NCI-H2081 treated with DMSO at 0.1 percent for 48 hours (cell line): ENCODE results near the gene TCF3.
"Not testable (repeated sequence)": the region's sequence is repeated elsewhere in the genome, so short reads cannot be mapped to it uniquely, and the experiment has no call there.

ENCODE experiments used
- DNase-seq: peaks from one replicate; lab custom pipeline; 2025; lab: John Stamatoyannopoulos, UW

TCF3 gene

GRCh38 chr19:1672769-1673644 lies 20.6 kb upstream of the TCF3 start:
- no peak for DNase-seq

DNA sequence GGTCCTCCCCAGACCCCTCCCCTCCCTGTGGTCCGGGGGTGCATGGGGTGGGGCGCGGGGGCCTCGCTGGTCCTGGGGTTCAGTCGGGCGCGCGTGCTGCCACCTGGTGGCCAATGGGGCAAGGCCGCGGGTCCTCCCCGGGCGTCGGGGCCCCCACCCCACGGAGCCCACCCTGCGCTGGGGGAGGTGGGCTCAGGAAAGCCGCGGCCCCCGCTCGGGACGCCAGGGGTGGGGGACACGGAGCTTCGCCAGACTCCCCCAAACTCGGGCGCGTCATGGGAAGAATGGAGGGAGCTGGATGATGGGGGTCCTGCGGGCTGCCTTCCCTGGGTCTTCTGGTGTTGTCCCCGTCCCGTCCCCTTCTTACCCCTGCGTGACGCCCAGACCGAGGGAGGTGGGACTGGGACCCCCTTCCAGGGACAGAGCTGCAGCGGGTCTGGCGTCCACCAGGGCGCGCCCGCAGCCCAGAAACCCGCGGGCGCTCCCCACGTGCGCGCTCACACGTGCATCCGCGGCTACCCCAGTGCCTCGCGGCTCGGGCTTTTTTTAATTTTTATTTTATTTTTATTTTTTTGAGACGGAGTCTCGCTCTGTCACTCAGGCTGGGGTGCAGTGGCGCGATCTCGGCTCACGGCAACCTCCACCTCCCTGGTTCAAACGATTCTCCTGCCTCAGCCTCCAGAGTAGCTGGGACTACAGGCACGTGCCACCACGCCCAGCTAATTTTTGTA lies 19.8 kb upstream of the TCF3 start:
- DNase-seq, result no peak

- DNase-seq, result no peak
Measured at GRCh38 chr19:1671716-1672037, 19.3 kb upstream of the TCF3 start.

DNA sequence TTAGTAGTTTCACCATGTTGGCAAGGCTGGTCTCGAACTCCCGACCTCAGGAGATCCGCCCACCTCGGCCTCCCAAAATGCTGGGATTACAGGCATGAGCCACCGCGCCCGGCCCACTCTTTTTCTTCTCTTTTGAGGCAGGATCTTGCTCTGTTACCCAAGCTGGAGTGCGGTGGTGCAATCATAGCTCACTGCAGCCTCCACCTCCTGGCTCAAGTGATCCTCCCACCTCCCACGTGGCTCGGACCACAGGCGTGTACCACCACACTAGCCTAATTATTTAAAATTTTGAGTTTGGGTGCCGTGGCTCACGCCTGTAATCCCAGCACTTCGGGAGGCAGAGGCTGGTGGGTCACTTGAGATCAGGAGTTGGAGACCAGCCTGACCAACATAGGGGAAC lies 18.3 kb upstream of the TCF3 start:
- not testable (repeated sequence) for DNase-seq

GRCh38 chr19:1668486-1669270 lies 16.3 kb upstream of the TCF3 start:
- no peak for DNase-seq

GRCh38 chr19:1668048-1668485 lies 15.7 kb upstream of the TCF3 start:
- DNase-seq, result no peak

DNA sequence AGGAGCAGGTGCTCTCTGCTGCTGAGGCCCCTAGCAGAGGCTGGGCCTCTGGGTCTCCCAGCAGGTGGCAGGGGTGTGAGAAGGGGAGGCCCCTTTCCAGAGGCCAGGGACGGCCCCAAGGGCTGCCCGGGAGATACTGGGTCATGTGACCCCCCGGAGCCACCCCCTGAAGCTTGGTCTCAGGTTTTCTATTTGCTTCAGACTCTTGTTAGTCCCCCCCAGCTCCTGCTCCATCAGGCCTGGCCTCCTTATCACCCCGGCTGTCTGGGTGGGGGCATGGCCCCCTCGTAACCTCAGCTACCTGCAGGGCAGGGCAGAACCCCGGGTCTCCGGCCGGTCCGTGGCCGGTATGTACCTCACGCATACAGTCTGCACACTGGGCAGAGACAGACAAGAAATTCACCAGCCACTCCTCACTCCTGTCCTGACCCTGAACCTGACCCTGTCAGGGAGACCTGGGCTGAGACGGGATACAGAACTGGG lies 13.2 kb upstream of the TCF3 start:
- DNase-seq, result no peak

DNA sequence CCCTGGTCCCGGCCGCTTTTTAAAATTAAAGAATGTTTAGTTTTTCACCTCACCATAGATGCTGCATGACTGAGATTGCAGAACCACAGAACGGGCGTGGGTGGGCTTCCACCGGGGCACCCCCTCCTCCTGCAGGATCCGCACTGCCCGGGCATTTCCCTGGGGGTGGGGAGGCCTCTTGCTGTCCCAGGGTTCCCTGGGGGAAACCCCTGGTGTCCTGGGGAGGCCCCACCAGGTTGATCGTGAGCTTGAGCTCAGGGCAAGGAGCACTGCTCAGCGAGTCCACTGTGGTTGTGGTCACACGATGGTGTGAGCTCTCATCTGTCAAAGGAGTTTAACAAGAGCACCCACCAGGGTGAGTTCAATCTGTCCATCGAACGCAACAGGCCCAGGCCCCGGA lies 11.4 kb upstream of the TCF3 start:
- DNase-seq, result no peak

GRCh38 chr19:1663227-1663626 lies 10.8 kb upstream of the TCF3 start:
- not testable (repeated sequence) for DNase-seq

GRCh38 chr19:1661995-1662394 lies 9.6 kb upstream of the TCF3 start:
- no peak for DNase-seq

- no peak for DNase-seq
Measured at GRCh38 chr19:1659084-1659427, 6.6 kb upstream of the TCF3 start.

DNA sequence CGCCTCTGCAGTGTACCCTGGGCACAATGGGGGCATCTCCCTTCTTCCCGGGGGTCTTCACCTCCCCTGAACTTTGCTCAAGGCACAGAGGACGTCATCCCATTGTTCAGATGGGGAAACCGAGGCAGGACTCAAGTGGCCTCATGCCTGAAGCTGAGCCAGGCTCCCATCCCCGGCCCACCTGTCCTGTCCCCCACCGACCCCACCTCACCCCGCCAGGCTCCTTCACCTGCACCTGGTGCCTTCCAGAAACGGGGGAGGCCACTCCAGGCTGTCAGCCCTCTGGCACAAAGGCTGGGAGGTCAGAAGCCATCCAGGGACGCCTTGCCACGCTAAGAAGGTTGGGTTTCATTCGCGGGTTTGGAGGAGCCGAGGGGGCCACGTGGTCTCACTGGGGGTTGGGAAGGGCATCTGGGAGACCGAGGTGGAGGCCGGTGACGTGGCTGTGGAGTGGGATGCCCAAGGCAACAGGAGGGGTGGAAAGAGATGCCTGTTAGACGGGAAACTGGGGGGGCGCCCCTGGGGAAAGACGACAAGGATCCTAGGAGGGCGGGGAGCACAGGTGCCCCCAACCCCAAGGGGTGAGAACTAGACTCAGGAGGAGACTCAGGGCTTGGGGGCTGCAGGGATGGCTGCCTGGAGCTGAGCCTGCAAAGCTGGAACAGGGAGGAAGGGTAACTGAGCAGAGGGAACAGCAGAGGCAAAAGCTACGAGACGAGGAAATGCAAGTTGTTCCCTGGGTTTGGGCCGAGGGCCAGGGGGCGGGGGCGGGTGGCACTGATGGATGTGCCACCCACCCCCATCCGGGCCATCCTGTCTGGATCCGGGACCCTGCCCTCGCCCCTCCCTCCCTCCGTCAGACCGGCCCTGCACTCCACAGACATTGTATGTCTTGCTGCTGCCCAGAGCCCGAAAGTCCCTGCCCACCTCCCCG lies 6.0 kb upstream of the TCF3 start:
- DNase-seq, result no peak

DNA sequence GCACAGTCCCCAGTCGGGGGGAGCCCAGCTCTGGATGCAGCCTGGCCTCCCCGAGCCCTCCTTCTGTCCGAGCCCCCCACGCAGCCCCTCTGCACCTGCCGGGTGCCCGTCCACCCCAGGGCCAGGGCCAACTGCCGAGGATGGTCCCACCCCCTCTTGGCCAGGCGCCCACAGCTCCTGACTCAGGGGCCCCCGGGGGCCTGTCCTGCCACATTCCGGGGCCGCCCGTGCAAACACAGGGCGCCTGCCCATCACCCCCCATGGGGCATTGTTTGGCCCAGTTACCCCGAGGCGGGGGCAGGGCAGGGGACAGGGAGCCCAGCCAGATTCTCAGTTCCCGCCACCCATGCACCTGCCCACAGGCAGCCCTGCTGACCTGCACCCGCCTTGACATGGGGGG lies 5.3 kb upstream of the TCF3 start:
- no peak for DNase-seq

GRCh38 chr19:1656988-1657536 lies 4.6 kb upstream of the TCF3 start:
- DNase-seq, result no peak

GRCh38 chr19:1655987-1656608 lies 3.7 kb upstream of the TCF3 start:
- DNase-seq, result no peak

DNA sequence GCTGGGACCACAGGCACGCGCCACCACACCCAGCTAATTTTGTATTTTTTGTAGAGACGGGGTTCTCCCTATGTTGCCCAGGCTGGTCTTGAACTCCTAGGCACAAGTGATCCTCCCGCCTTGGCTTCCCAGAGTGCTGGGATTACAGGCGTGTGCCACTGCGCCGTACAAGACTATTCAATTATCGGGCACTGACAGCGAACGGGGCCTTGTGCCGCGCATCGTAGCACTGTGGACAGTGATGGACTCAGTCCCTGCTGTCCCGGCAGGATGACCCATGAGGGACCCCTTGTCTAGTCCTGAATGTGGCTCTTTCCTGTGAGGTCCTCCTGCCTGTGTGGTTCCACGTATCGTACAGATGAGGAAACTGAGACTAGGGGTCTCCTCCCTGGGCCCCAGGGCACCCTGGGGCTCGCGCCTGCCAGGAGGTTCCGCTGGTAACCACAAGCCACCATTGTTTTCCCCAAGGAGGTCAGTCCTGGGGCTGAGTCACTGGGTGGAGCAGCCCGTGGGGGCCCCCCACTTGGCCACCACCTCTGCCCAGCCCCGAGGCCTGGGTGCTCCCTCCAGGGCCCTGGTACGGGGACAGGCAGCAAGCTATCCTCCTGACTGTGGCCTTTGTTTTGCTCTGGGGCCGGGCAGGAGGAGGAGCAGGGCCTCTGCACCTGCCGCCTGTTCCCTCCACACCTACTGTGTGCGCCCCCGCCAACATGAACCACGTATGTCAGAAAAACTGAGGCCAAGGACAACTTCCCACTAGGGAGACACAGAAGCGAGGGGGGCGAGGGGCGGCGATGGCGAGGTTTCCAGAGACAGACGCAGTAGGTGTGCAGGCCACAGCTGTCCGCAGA lies 2.9 kb upstream of the TCF3 start:
- DNase-seq, result no peak

GRCh38 chr19:1654178-1654792 lies 1.9 kb upstream of the TCF3 start:
- DNase-seq, result no peak

GRCh38 chr19:1653300-1653628 lies 849 bp upstream of the TCF3 start:
- no peak for DNase-seq

DNA sequence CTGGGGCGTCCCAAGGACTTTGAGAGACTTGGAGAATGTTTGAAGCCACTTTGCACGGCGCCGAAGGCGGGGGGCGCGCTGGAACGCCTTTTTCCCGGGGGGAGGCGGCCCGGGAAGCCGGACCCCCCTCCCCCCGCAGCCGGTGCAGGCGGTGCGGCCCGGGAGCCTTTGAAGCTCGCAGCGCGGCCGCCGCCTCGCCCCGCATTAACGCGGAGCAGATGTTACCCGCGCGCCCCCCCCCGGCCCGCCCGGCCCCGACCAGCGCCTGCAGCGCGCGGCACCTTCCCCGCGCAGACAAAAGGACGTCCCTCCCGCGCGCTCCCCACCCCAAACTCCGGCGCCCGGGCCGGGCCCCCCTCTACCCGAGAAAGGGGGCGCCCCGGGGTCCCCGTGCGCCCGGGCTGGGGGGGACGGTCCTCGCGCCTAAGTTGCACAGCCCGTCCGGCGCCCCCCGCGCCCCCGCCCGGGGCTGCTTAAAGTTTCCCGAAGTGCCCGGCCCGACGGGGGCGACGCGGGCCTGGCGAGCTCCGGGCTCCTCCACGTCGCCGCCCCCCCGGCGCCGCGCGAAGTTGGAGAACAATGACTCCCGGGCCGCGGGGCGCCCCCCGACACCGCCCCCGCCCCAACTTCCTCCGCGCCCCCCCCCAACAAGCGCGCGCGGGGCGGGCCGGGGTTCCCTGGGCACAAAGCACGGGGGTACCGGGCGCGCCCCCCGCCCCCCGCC lies 685 bp downstream of the TCF3 start:
- no peak for DNase-seq
